Measurements from ENCODE around the gene YBX2.

The YBX2 gene

GRCh38 chr17:7263801-7264078 lies 30.7 kb downstream of the YBX2 start:
- H3K4me3 ChIP-seq (ENCODE audit: low read depth, low read length): no peak overlapping the region
- TF ChIP-seq CTCF (IDR thresholded peaks at IDR 0.05; ENCODE audit: low read depth, low read length) (no peak), POLR2A (IDR thresholded peaks at IDR 0.05; ENCODE audit: extremely low read depth, insufficient read length) (no peak)
- no peak for DNase-seq (ENCODE audit: low read depth)

GRCh38 chr17:7262935-7263800 lies 31.3 kb downstream of the YBX2 start:
- no peak overlapping the region for H3K4me3 ChIP-seq (ENCODE audit: low read depth, low read length)
- TF ChIP-seq POLR2A (IDR thresholded peaks at IDR 0.05; ENCODE audit: extremely low read depth, insufficient read length) (no peak), MAX (IDR thresholded peaks at IDR 0.05; ENCODE audit: low read depth, low read length) (no peak), MYC (IDR thresholded peaks at IDR 0.05; ENCODE audit: low read depth, low read length) (no peak), CTCF (IDR thresholded peaks at IDR 0.05; ENCODE audit: low read depth, low read length) (no peak)
- no peak for DNase-seq (ENCODE audit: low read depth)

GRCh38 chr17:7262192-7262934 lies 32.1 kb downstream of the YBX2 start, which contains the start of gene CLDN7:
Gene CLDN7 (minus strand): TSS chr17:7262478. CDS start chr17:7262043, 435 bp downstream.
- no peak within 1 kb of the TSS for H3K4me3 ChIP-seq (ENCODE audit: low read depth, low read length)
- DNase-seq (ENCODE audit: low read depth): no peak
- TF ChIP-seq POLR2A (IDR thresholded peaks at IDR 0.05; ENCODE audit: extremely low read depth, insufficient read length) (no peak), CTCF (IDR thresholded peaks at IDR 0.05; ENCODE audit: low read depth, low read length) (no peak), MAX (IDR thresholded peaks at IDR 0.05; ENCODE audit: low read depth, low read length) (no peak), MYC (IDR thresholded peaks at IDR 0.05; ENCODE audit: low read depth, low read length) (no peak)

- TF ChIP-seq MAX (IDR thresholded peaks at IDR 0.05; ENCODE audit: low read depth, low read length) (no peak), CTCF (IDR thresholded peaks at IDR 0.05; ENCODE audit: low read depth, low read length) (no peak), POLR2A (IDR thresholded peaks at IDR 0.05; ENCODE audit: extremely low read depth, insufficient read length) (no peak), MYC (IDR thresholded peaks at IDR 0.05; ENCODE audit: low read depth, low read length) (no peak)
- no peak for DNase-seq (ENCODE audit: low read depth)
- H3K4me3 ChIP-seq (ENCODE audit: low read depth, low read length): no peak overlapping the region
Measured at GRCh38 chr17:7261379-7262191, 32.9 kb downstream of the YBX2 start.

- no peak for TF ChIP-seq CTCF (IDR thresholded peaks at IDR 0.05; ENCODE audit: low read depth, low read length)
- no peak for TF ChIP-seq MYC (IDR thresholded peaks at IDR 0.05; ENCODE audit: low read depth, low read length)
- no peak for TF ChIP-seq MAX (IDR thresholded peaks at IDR 0.05; ENCODE audit: low read depth, low read length)
- no peak for TF ChIP-seq POLR2A (IDR thresholded peaks at IDR 0.05; ENCODE audit: extremely low read depth, insufficient read length)
- no peak overlapping the region for H3K4me3 ChIP-seq (ENCODE audit: low read depth, low read length)
- no peak for DNase-seq (ENCODE audit: low read depth)
Measured at GRCh38 chr17:7260651-7261378, 33.6 kb downstream of the YBX2 start.
